B cell (primary cell): Measurements from ENCODE around the gene PBOV1.

ENCODE experiments used
- CTCF ChIP-seq: fragments of 200-600 bp; IDR thresholded peaks from one replicate; pipeline ENCODE4 v1.8.0; 2022; ENCODE audit warnings: antibody characterized with exemption, mild to moderate bottlenecking
- EZH2 ChIP-seq: IDR thresholded peaks from 2 replicates; pipeline ENCODE4 v1.6.1; 2012; ENCODE audit warnings: borderline replicate concordance, low read depth, mild to moderate bottlenecking, moderate library complexity, low read length; ENCODE audit not compliant: insufficient read depth, poor library complexity, severe bottlenecking

GRCh38 chr6:138235205-138235604 is 16.9 kb upstream of the PBOV1 start:
- TF ChIP-seq EZH2 (no peak), CTCF (no peak)
